Heart right ventricle (tissue), 16 donors: ENCODE data around the gene OR52E5. TPM values are rescaled to one million over a fixed set of nuclear protein-coding genes. Genes with fewer than 3 reads are reported as not detected.

Experiments
- ATAC-seq, 8 donors: fragments of 200-7000 bp; cut with Tn5 transposase; one replicate each; pipeline ENCODE4 v1.9.1; 2020; ENCODE audit warnings: mild to moderate bottlenecking in 8 of 8, moderate library complexity in 8 of 8, moderate number of reproducible peaks in 1 of 8
- DNase-seq, 2 donors: peaks; one replicate each; pipeline ENCODE4 v3.0.0-alpha.2; 2020
- H3K27ac ChIP-seq, 10 donors: fragments of 200-600 bp; sonication (generic) in 2 of 10; one replicate each; pipeline versions ENCODE4 v1.5.0 to v1.8.0; 2020 to 2022; ENCODE audit warnings: mild to moderate bottlenecking in 3 of 10
- H3K27me3 ChIP-seq, 7 donors: fragments of 200-600 bp; one replicate each; pipeline ENCODE4 v1.8.0; 2021 to 2022; ENCODE audit warnings: mild to moderate bottlenecking in 2 of 7
- H3K36me3 ChIP-seq, 9 donors: fragments of 200-600 bp; sonication (generic) in 1 of 9; one replicate each; pipeline versions ENCODE4 v1.5.0 to v1.8.0; 2020 to 2022; ENCODE audit warnings: mild to moderate bottlenecking in 2 of 9
- H3K4me1 ChIP-seq, 9 donors: fragments of 200-600 bp; sonication (generic) in 1 of 9; one replicate each; pipeline versions ENCODE4 v1.5.0 to v1.8.0; 2020 to 2022; ENCODE audit warnings: mild to moderate bottlenecking in 4 of 9
- H3K4me3 ChIP-seq, 10 donors: fragments of 200-600 bp; sonication (generic) in 2 of 10; one replicate each; pipeline versions ENCODE4 v1.5.0 to v1.8.0; 2020 to 2022; ENCODE audit warnings: mild to moderate bottlenecking in 7 of 10, moderate library complexity in 2 of 10
- H3K9me3 ChIP-seq, 11 donors: fragments of 200-600 bp in 10 of 11; sonication (generic) in 2 of 11; one replicate each; pipeline versions ENCODE4 v1.5.0 to v1.8.0; 2013 to 2022; ENCODE audit warnings: mild to moderate bottlenecking in 2 of 11, control low read depth in 1 of 11, moderate library complexity in 1 of 11
- CTCF ChIP-seq, 9 donors: fragments of 200-600 bp; sonication (generic) in 2 of 9; IDR thresholded peaks; one replicate each; pipeline versions ENCODE4 v1.5.0 to v1.8.0; 2021 to 2022; ENCODE audit warnings: antibody characterized with exemption in 9 of 9, mild to moderate bottlenecking in 5 of 9, moderate library complexity in 1 of 9
- WGBS, 2 donors: extraction: QIAGEN DNeasy Blood & Tissue Kit; methylation state at CpG; one replicate each; pipeline ENCODE4 v1.1.7; 2013; ENCODE audit warnings: inconsistent platforms in 1 of 2; 5-methylcytosine and 5-hydroxymethylcytosine counted together
- intact Hi-C, 10 donors: fragments of 100-400 bp; cut with DNase I; formaldehyde crosslinking; loops; one replicate each; pipeline versions ENCODE4 v1.11.1 to v1.14.2; 2022
- polyA plus RNA-seq, 2 donors: library from polyadenylated mRNA; stranded (reverse); fragments of 200-250 nt; gene quantifications; one replicate each; pipeline ENCODE4 v1.2.3, GENCODE V29; 2013
- total RNA-seq, 10 donors: library from RNA; stranded (reverse); fragmentation: NEBNext Ultra II Directional in 3 of 10; extraction: Animal tissue kit (Norgen Biotek cat#: 25700) in 3 of 10; gene quantifications; one replicate each; pipeline versions ENCODE4 v1.2.1 to v1.2.4, GENCODE V29; 2021 to 2023
- donor health status: Arrhythmogenic right ventricular cardiomyopathy.
- donor health status: ischemic (EF 13 %, LVEDD 7.1; RV severe dilation, severe dysfunction).
- donor health status: healthy with polysubstance abuse.
- donor health status: DM: no; HTN: yes; CAD: no.
- donor health status: DM: no; HTN: no; CAD: no.
- donor health status: ischemic (EF 25% LVEDD 6.9; RV normal size, moderate dysfunction).
- donor health status: ischemic (EF 25% LVEDD 5.7; RV mildly dilated, moderate dysfunction).
- donor health status: healthy.
- donor health status: DM: yes; HTN: yes; CAD: no.
- donor health status: Ischemic cardiomyopathy.
- donor health status: ischemic (EF 35%, LVEDD 5.7; RV mildly dilated, moderate dysfunction).
- donor health status: nonischemic (EF 11% LVEDD 7.7; RV severe dilation, severe dysfunction).
- donor health status: DM: yes; HTN: yes; CAD: no.
- donor health status: PGD.
- donor health status: ischemic (EF 29% LVEDD 5.4; RV normal size, mild dysfunction).
- donor health status: nonischemic (EF 23%, LVEDD 6.1; RV moderate dilation, normal function).

OR52E5 gene
- total and polyA plus RNA-seq, 12 donors: not detected

- H3K27ac ChIP-seq: no peak overlapping the region
- peaks cover 0 to 36% (median 0%) of the 10 kb centered on the region in 11 donors for H3K9me3 ChIP-seq
- no peak for TF ChIP-seq CTCF (IDR thresholded peaks at IDR 0.05)
- no peaks in the 10 kb centered on the region for H3K36me3 ChIP-seq
- no peaks in the 10 kb centered on the region for H3K27me3 ChIP-seq
- DNase-seq (no peak), ATAC-seq (no peak)
- no peaks in the 10 kb centered on the region for H3K4me1 ChIP-seq
- intact Hi-C loops: no loop called here
- no peak overlapping the region for H3K4me3 ChIP-seq
- 89 to 95% methylated on average over 19 of the region's 19 CpGs for WGBS, 2 donors
These were observed 37.6 kb downstream of the OR52E5 start for GRCh38 chr11:5930614-5931013.

GRCh38 chr11:5931061-5931460 is 38.1 kb downstream of the OR52E5 start:
- WGBS, 2 donors: 90 to 92% methylated on average over 8 of the region's 8 CpGs
- no peak for ATAC-seq
- Histone ChIP-seq H3K27ac (no peak overlapping the region), H3K27me3 (no peaks in the 10 kb centered on the region), H3K4me3 (no peak overlapping the region), H3K36me3 (no peaks in the 10 kb centered on the region), H3K4me1 (no peaks in the 10 kb centered on the region), H3K9me3 (peaks cover 0 to 32% (median 0%) of the 10 kb centered on the region in 11 donors)
- intact Hi-C loops: no loop called here
- DNase-seq: no peak
- no peak for TF ChIP-seq CTCF (IDR thresholded peaks at IDR 0.05)

GRCh38 chr11:5932671-5933070 is 39.7 kb downstream of the OR52E5 start:
- H3K4me1 ChIP-seq: no peaks in the 10 kb centered on the region
- no peak for TF ChIP-seq CTCF (IDR thresholded peaks at IDR 0.05)
- DNase-seq (no peak), ATAC-seq (no peak)
- H3K27me3 ChIP-seq: no peaks in the 10 kb centered on the region
- H3K4me3 ChIP-seq: no peak overlapping the region
- 92 to 95% methylated on average over 11 of the region's 11 CpGs for WGBS, 2 donors
- H3K9me3 ChIP-seq: peaks cover 0 to 29% (median 0%) of the 10 kb centered on the region in 11 donors
- no peaks in the 10 kb centered on the region for H3K36me3 ChIP-seq
- H3K27ac ChIP-seq: no peak overlapping the region
- intact Hi-C loops: no loop called here

- Histone ChIP-seq H3K9me3 (peaks cover 0 to 29% (median 0%) of the 10 kb centered on the region in 11 donors), H3K4me3 (no peak overlapping the region), H3K36me3 (no peaks in the 10 kb centered on the region), H3K27ac (no peak overlapping the region), H3K27me3 (no peaks in the 10 kb centered on the region), H3K4me1 (no peaks in the 10 kb centered on the region)
- intact Hi-C loops: no loop called here
- WGBS, 2 donors: 89 to 93% methylated on average over 10 of the region's 10 CpGs
- DNase-seq (no peak), ATAC-seq (no peak)
- no peak for TF ChIP-seq CTCF (IDR thresholded peaks at IDR 0.05)
These were observed 40.1 kb downstream of the OR52E5 start for GRCh38 chr11:5933116-5933515.
